GM19463 (cell line): ENCODE measurements around the gene LCN10.
A peak's percentile ranks its signal among the peaks of the same experiment; 100 is the strongest.

ENCODE experiments used
- ATAC-seq: cut with Tn5 transposase; IDR thresholded peaks from one replicate; pipeline ENCODE4 v1.9.1; 2021; ENCODE audit warnings: mild to moderate bottlenecking, moderate library complexity; ENCODE audit not compliant: unreplicated experiment

Gene LCN10

DNA sequence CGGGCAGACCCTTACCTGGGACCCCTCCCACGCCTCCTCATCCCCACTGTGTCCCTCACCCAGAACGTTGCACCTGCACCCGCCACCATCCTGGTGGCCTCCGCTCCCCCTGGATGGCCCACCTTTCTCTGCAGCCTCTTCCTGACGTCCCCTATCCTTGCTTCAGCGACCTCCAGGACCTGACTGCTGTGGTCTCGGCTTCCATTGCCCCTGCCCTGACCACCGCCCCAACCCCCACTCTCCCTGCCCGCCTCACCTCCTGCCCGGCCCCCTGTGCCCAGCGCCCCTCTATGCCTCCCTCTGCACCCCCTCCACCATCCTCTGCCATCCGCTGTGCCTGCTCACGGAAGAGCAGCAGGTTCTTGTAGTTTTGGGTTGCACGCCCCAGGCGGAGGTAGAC, 2.2 kb downstream of the LCN10 start:
- ATAC-seq, result no peak

DNA sequence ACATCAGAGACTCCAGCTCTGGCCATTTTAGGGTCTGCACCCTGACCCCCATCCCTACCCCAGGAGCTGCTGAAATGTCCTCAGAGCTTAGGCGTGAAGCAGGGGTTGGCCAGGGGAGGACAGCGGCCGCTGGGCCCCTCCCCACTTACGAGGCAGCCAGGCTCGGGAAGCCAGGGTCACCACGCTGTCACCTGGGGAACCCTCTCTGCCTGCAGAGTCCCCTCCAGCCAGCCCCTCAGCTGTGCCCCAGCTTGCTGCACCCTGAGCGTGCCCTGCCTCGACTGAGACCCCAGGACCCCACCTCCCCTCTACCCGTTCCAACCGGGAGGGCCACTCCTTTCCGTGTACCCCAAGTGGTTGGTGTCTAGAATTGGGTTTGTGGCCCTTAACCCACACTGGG, 2.7 kb downstream of the LCN10 start:
- no peak for ATAC-seq

GRCh38 chr9:136739509-136739908, 3.2 kb downstream of the LCN10 start:
- ATAC-seq, result no peak

- ATAC-seq, result no peak
Observed at GRCh38 chr9:136738960-136739359, 3.8 kb downstream of the LCN10 start.

- no peak for ATAC-seq
Observed at GRCh38 chr9:136735812-136736480, 6.8 kb downstream of the LCN10 start.

GRCh38 chr9:136734837-136735496, 7.8 kb downstream of the LCN10 start:
- no peak for ATAC-seq

DNA sequence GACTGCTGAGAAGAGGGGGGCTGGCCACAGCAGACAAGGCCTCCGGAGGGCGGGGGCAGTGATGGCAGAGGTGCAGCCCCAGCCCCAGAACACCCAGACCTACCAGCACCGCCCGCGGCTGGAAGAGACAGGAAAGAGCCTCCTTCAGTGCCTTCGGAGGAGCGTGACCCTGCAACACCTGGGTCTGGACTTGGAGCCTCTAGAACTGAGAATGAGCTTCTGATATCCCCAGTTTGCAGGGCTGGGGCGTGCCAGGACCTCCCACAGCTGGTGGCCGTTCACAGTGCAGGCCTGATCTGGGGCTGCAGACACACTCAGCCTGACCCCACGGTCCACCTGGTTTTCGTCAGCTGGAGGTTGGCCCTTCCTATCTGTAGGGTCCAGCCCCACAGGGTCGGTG, 9.1 kb downstream of the LCN10 start:
- no peak for ATAC-seq

DNA sequence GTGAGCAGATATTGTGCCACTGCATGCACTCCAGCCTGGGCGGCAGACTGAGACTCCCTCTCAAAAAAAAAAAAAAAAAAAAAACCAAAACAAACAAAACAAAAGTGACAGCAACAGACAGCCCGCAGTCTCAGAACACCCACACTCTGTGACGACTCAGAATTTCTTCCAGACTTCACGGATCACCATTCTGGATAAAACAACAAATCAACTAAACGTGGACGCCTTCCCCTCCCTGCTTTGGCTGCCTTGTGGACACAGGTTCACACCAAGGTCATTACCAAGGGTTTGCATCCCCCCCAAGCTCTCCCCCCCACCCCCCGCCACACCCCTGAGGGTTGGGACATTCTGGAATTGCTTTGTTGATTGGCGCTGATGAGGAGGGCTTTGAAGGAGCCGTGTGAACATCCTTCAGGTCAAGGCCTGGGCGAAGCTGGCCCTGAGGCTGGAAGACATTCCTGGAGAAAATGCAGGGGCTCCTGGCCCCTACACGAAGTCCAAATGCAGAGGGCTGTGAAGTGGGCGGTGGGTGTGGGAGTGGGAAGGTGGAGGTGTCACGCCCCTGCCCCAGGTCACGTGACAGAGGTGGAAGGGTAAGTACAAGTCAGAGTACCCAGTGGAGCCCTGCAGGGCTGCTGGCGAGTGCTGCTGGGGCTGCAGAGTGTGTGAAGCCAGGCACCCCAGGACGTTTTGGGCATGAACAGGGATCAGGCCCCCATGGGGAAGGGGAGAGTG, 10.1 kb downstream of the LCN10 start:
- no peak for ATAC-seq

DNA sequence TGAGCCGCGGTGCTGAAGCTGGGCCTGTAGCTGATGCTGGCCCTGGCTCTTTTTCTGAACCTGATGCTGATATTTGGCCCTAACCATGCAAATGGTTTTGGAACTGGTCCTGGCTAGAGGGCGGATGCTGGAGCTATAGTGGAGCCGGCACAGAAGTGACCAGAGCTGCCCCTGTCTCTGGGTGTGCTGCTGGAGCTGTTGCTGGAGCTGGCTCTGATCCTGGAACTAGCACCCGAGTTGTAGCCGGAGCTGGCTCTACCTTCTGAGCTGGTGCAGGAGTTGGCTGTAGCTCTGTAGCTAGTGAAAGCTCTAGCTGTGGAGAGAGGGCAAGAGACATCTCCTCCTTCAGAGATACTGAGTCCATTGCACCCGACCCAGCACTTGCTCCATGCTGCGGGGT, 12.8 kb downstream of the LCN10 start:
- ATAC-seq, result no peak

DNA sequence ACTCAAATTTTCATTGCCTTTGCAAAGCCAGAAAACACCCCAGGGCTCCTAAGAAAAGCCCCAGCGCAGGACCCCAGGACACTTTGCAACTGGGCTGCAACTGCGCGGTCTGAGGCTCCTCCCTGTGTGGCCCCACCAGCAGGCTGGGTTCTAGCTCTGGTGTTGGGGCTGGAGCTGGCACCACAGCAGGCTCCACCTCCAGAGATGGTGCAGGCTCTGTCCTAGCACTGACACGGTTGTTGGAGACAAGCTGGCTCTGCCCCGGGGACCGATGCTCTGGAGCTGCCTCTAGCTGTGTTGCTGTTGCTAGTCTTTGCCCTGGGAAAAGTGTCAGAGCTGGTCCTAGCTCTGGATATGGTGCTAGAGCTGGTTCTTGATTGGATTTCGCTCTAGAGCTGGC, 13.6 kb downstream of the LCN10 start:
- ATAC-seq, result no peak

- peak; percentile 9 for ATAC-seq
Observed at GRCh38 chr9:136728548-136729123, 14.1 kb downstream of the LCN10 start.

DNA sequence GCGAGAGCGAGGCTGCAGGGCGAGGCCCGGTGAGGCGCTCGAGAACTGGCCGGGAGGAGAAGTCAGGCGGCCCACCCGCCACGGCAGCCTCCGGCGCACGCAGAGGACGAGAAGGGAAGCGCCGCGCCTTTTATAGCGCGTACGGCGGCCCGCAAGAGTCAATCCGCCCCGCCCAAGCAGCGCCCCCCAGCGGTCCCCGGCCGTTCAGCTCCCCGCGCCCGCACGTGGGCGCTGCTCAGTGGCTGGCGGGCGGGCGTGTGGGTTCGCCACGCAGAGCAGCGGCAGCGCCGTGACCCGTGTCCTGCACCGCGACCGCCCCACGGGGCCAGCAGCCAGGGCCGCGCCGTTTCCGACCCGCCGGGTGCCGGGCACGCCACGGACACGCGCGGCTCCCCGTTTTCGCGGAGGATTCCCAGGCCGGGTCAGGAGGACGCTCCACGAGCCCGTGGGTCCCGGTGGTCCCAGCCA, 14.6 kb downstream of the LCN10 start:
- ATAC-seq, result peak; percentile 63

DNA sequence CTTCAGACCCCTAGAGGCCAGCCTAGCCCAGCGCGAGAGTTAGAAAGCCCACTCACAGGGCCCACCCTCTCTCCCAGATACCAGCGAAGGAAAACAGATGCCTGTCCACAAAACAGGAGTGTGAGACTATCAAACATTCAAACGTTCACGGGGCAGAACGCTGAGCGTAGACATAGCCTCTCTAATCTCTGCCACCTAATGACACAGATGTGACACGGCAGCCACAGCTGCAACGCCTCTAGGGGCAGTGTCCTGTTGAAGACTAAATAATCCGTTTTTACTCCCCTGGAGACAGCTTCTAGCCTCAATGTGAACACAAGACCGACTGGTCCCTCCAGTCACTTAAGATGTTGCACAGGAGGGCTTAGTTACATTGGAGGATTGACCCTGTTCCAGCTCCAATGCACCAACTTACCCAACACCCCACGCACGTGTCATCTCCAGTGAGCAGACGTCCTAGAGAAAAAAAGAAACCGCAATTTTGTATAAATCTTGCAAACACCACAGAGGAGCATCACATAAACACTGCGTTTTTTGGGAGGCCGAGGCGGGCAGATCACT, 16.0 kb downstream of the LCN10 start:
- ATAC-seq, result no peak

DNA sequence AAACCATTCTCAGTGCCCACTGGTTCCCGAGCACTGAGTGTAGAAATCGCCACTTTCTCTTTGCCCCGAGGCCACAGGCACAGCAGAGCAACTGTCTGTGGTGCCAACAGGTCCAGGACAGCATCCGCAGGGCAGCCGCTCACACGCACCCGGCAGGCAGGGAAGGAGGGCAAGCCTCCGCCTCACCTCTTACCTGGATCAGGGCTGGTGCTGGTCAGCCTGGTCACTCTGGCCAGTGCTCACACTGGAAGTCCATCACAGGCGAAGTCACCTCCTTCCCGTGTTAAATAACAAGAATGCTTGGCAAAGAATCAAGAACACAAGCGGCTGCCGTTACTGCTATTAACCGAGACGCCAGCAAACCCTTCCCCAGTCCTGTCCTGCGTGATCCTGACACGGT, 16.6 kb downstream of the LCN10 start:
- ATAC-seq, result no peak

GRCh38 chr9:136725612-136726011, 17.1 kb downstream of the LCN10 start:
- no peak for ATAC-seq

GRCh38 chr9:136724772-136725171, 18.0 kb downstream of the LCN10 start:
- no peak for ATAC-seq

GRCh38 chr9:136723989-136724388, 18.8 kb downstream of the LCN10 start:
- no peak for ATAC-seq

- no peak for ATAC-seq
Observed at GRCh38 chr9:136723362-136723976, 19.3 kb downstream of the LCN10 start.

GRCh38 chr9:136722969-136723356, 19.8 kb downstream of the LCN10 start:
- no peak for ATAC-seq

- no peak for ATAC-seq
Observed at GRCh38 chr9:136722093-136722968, 20.4 kb downstream of the LCN10 start.
